Activated CD4-positive, alpha-beta T cell treated with anti-CD3 and anti-CD28 coated beads, Interleukin-2, amount 50 U/mL, for 1 hour (primary cell): ENCODE results near the gene RNF126.
"Not testable (repeated sequence)": the region's sequence is repeated elsewhere in the genome, so short reads cannot be mapped to it uniquely, and the experiment has no call there.

Experiments used
- DNase-seq: peaks from one replicate; pipeline ENCODE4 v3.0.0-alpha.2; 2020

The RNF126 gene

DNA sequence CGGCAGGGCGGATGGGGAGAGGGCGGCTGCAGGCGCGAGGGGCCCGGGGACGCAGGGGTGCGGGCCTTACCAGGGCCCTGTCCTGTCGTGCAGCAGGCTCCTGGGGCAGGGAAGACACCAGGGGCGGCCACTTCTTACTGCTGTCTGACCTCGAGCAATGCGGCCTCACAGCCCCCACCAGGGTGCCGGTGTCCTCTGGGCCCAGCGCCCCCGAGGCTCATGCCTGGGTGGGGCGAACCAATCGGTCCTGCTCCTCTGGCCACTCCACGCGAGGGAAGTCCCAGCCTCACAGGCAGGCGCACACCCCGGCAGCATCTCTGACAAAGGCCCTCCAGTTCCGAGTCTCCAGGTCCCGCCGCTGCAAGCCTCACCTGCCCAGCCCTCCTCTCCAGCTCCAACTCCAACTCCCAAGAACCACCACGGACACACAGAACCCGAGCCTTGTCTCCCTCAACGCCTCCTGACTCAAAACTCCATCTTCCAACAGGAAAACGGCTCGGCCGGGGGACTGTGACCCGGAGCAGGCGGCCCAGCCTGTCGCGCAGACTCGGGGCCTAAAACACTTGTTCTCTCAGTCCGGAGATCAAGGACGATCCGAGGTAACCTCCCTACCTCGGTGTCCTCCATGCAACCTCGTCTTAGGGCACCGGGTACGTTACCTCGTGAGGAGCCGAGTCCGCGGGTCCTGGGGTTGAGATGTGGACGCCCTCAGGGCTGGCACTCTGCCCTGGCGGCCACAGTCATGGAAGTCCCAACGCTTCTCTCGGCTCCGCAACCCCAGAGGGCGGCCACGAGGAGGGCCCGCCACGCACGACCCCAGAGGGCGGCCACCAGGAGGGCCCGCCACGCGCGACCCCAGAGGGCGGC is 16.9 kb downstream of the RNF126 start:
- no peak for DNase-seq

DNA sequence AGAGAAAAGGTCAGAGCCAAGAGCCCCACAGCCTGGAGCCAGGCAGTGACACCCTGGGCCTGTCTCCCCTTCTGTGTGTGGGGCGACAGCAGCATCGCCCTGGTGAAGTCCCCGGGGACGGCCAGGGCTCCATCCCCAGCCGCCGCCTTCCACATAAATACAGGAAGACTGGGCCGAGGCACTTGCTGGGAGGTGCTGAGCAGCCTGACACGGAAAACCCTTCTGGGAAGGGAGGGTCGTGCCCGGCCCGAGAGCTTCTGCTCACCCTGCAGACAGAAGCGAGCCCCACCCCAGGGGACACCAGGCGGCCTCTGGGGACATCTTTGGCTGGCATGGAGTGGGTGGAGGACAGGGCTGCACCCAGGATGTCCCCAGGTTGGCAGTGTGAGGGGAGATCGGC is 18.2 kb downstream of the RNF126 start:
- DNase-seq, result no peak

GRCh38 chr19:644363-644762 is 18.7 kb downstream of the RNF126 start:
- DNase-seq, result no peak

- no peak for DNase-seq
These were observed 19.3 kb downstream of the RNF126 start for GRCh38 chr19:643736-644135.

GRCh38 chr19:642767-643727 is 20.0 kb downstream of the RNF126 start:
- no peak for DNase-seq

DNA sequence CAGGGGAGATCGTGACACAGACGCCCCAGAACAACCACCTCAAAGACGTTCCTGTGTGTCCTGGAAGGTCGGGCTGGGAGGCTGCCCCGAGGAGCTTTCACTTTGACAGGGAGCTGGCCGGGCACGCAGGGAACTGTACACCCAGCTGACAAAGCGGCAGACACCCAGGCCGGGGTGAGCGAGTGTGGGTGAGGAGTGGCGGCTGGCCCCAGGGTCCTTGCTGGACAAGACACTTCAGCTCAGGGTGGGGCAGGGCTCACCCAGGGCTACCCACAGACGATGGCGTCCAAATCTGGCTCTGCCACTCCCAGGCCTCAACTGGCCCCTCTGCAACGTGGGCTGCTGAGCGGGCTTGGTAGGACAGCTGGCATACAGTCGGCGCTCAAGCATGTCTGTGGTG is 21.3 kb downstream of the RNF126 start:
- DNase-seq, result no peak

- DNase-seq, result no peak
These were observed 22.3 kb downstream of the RNF126 start for GRCh38 chr19:640606-641189.

DNA sequence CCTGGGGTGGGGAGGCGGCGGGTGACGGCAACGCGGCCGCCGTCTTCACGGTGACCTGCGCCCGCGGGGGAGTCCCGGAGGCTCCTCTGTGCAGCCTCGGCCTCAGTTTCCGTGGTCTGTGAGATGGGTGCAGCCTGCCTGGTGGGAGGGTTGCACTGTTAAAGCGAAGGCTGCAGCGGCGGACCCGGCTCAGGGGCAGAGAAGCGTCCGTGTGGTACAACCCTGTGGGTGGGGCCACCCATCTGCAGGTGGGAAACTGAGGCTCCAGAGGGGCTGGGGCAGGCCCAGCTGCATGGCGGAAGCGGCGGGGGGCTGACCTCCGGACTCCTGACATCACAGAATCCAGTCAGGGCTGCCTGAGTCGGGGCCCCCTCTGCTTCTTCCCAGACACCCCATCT is 22.9 kb downstream of the RNF126 start:
- no peak for DNase-seq

DNA sequence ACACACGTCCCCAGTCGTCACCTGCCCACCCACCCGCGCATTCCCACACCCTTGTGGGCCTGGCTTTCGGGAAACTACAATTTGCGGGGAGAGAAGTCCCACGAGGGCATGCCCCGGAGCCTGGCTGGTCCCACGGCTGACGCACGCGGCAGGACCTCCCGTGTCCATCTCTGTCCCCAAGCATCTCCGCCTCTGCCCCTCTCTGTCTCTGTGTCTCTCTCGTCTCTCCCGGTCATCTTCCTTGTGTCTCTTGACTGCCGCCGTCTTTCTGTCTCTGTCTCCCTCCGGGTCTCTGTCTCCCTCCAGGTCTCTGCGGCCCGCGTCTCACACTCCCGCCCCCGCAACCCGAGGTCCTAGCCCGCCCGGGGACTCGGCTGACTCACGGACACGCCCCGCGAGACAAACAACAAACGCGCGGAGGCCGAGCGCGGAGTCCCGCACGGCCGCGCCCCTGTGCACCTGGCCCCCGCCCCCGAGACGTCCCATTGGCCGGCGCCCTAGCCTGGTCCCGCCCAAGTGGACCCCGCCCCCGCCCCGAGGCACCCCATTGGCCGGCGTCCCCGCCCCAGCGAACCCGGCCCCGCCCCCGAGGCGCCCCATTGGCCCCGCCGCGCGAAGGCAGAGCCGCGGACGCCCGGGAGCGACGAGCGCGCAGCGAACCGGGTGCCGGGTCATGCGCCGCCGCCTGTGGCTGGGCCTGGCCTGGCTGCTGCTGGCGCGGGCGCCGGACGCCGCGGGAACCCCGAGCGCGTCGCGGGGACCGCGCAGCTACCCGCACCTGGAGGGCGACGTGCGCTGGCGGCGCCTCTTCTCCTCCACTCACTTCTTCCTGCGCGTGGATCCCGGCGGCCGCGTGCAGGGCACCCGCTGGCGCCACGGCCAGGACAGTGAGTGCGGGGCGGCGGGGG is 23.5 kb downstream of the RNF126 start, which contains the start of gene FGF22:
TSS of gene FGF22 (plus strand) at position 627 of the 908 bp plus-strand sequence. CDS start at position 674, 47 bp downstream.
- DNase-seq, result peak; percentile 97

DNA sequence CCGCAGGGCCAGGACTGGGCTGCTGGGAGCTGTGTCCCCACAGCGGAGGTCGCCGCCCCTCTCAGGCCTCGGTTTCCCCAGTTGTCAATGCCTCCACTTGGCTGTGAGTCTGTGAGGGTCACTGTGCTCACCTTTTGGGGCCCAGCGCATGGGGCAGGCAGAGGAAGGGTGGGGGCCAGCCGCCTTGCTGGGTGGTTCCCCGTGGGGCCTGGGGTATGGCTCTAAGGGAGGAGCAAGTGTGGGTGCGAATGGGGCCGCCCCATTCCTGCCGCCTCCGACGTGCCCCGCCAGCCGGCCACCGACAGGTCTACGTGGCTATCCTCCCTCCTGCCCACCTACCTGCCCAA is 24.1 kb downstream of the RNF126 start:
- DNase-seq, result no peak

DNA sequence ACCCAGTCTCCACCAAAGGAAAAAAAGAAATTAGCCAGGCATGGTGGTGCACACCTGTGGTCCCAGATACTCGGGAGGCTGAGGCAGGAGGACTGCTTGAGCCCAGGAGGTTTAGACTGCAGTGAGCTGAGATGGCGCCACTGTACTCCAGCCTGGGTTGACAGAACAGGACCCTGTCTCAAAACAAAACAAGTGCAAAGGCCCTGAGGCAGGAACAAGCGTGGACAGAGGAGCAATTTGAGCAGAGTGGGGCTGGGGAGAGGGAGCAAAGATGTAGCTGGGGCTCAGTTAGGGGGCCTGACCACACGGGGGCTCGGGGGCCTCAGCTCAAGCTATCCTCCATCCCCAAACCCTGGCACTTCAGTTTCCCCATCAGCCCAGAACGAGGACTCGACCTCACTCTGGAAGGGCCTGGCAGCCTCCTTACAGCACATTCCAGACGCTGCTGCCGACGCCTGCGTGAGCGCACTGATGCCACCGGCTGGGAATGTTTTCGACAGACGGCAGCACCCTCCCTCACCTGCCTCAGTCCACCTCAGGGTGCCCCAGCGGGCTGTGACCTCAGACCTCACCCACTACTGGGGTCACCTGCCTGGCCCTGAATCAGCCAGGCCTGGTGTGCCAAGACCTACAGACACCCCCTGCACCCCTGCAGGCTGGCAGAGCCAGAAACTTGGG is 27.9 kb downstream of the RNF126 start:
- DNase-seq, result no peak

GRCh38 chr19:633786-634639 is 29.0 kb downstream of the RNF126 start:
- no peak for DNase-seq

- peak; percentile 95 for DNase-seq
These were observed 29.8 kb downstream of the RNF126 start, which contains the start of gene POLRMT for GRCh38 chr19:633068-633785. TSS of gene POLRMT (minus strand) at chr19:633537. CDS start at chr19:633512, 25 bp downstream.

- DNase-seq, result no peak
These were observed 30.4 kb downstream of the RNF126 start for GRCh38 chr19:632579-633067.

- no peak for DNase-seq
These were observed 32.9 kb downstream of the RNF126 start for GRCh38 chr19:629961-630714.

DNA sequence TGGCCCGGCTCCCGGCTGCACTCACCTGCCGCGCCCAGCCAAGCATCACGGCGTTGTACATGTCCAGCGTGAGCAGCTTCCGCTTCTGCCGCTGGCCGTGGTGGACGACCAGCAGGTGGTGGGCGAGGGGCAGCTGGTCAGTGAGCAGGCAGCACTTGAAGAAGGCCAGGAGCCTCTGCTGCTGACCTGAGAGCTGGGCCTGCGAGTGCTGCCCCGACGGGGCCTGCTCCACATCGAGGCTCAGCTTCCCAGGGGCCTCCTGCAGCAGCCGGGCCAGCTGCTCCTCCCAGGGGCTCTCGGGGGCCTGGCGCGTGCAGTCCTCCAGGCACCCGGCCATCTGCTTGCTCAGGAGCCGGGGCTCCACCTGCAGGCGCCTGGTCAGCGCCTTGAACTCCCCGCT is 33.5 kb downstream of the RNF126 start:
- DNase-seq, result not testable (repeated sequence)

- no peak for DNase-seq
These were observed 34.8 kb downstream of the RNF126 start for GRCh38 chr19:628168-628567.

GRCh38 chr19:626566-626965 is 36.4 kb downstream of the RNF126 start:
- not testable (repeated sequence) for DNase-seq

DNA sequence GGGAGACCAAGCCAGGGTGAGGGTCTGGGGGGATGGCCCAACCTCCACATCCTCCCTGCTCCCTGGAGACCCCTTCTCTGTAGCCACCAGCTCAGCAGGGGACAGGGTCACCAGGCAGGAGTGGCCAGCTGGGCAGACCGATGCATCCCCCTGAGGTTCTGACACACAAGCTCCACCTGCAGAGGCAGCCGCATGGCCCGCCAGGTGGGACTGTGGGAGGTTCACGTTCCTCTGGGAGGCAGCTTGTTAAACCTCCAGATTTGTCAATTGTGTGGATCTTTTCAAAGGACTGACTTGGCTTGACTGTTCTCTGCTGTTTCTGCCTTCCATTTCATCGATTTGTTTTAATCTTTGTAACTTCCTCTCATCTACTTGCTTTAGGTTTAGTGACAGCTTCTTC is 37.8 kb downstream of the RNF126 start:
- DNase-seq, result no peak
